Natural killer cell (primary cell): ENCODE results near the gene PAQR3. TPM values are rescaled to one million over a fixed set of nuclear protein-coding genes. Genes with fewer than 3 reads are reported as not detected.

Experiments
- ATAC-seq, 3 donors: fragments of 150-1000 bp in 2 of 3; fragments of 200-7000 bp in 1 of 3; cut with Tn5 transposase; 1 replicate in 1 of 3; 2 replicates in 2 of 3; pipeline ENCODE4 v1.10.0; 2021; ENCODE audit warnings: mild to moderate bottlenecking in 2 of 3, moderate library complexity in 2 of 3
- DNase-seq, 2 donors: peaks; one replicate each; pipeline versions ENCODE4 v3.0.0 to v3.0.0-alpha.2; 2013 to 2021; ENCODE audit warnings: mixed read lengths in 1 of 2
- H3K27ac ChIP-seq: one replicate; pipeline ENCODE4 v1.5.1; 2013; ENCODE audit warnings: mild to moderate bottlenecking, low read length
- H3K27me3 ChIP-seq: one replicate; pipeline ENCODE4 v1.6.1; 2013; ENCODE audit warnings: low read length; ENCODE audit not compliant: control insufficient read depth, insufficient read depth
- H3K36me3 ChIP-seq: one replicate; pipeline ENCODE4 v1.6.1; 2013; ENCODE audit warnings: low read length; ENCODE audit not compliant: control insufficient read depth, insufficient read depth
- H3K4me1 ChIP-seq: one replicate; pipeline ENCODE4 v1.6.1; 2013; ENCODE audit warnings: low read length; ENCODE audit not compliant: control insufficient read depth, insufficient read depth
- H3K4me3 ChIP-seq: one replicate; pipeline ENCODE4 v1.5.1; 2013; ENCODE audit warnings: low read length
- H3K9me3 ChIP-seq: one replicate; pipeline ENCODE4 v1.6.1; 2013; ENCODE audit warnings: low read length; ENCODE audit not compliant: control insufficient read depth, insufficient read depth
- H3K27ac Mint-ChIP-seq, 2 donors: one replicate each; pipeline ENCODE4 v1.8.0; 2022; ENCODE audit warnings: mild to moderate bottlenecking in 2 of 2, mixed read lengths in 2 of 2, moderate library complexity in 1 of 2
- H3K27me3 Mint-ChIP-seq, 2 donors: one replicate each; pipeline ENCODE4 v1.8.0; 2022; ENCODE audit warnings: low read depth in 2 of 2, mixed read lengths in 2 of 2
- H3K36me3 Mint-ChIP-seq: one replicate; pipeline ENCODE4 v1.8.0; 2022; ENCODE audit warnings: mixed read lengths
- H3K4me1 Mint-ChIP-seq, 2 donors: one replicate each; pipeline ENCODE4 v1.8.0; 2022; ENCODE audit warnings: mixed read lengths in 2 of 2
- H3K4me3 Mint-ChIP-seq: one replicate; pipeline ENCODE4 v1.8.0; 2022; ENCODE audit warnings: mild to moderate bottlenecking, moderate library complexity, mixed read lengths
- H3K9me3 Mint-ChIP-seq, 2 donors: one replicate each; pipeline ENCODE4 v1.8.0; 2022; ENCODE audit warnings: mixed read lengths in 2 of 2
- CTCF ChIP-seq: fragments of 200-600 bp; IDR thresholded peaks from one replicate; pipeline ENCODE4 v1.8.0; 2022; ENCODE audit warnings: antibody characterized with exemption
- WGBS: methylation state at CpG from one replicate; pipeline ENCODE4 v1.1.7; 2013; ENCODE audit warnings: missing lambda C conversion rate; ENCODE audit not compliant: insufficient coverage; 5-methylcytosine and 5-hydroxymethylcytosine counted together
- intact Hi-C: fragments of 100-400 bp; cut with micrococcal nuclease; formaldehyde crosslinking; loops from one replicate; pipeline ENCODE4 v1.14.2; 2022
- total RNA-seq, 4 donors: library from RNA; stranded (reverse); fragments of 120-200 nt in 1 of 4; gene quantifications; one replicate each; pipeline versions ENCODE4 v1.2.3 to v1.2.4, GENCODE V29; 2013 to 2022

The PAQR3 gene
- total RNA-seq, 3 donors from 2014 or later (not counting 1 experiment from before 2014, with no cell fraction given): 23.7 to 31.7 (median 24.2) TPM

- WGBS: 100% methylated on average over 1 of the region's 2 CpGs
- no peaks in the 10 kb centered on the region for H3K36me3 Mint-ChIP-seq
- H3K9me3 Mint-ChIP-seq: no peaks in the 10 kb centered on the region
- Histone ChIP-seq H3K9me3 (no peaks in the 10 kb centered on the region), H3K36me3 (no peaks in the 10 kb centered on the region), H3K27me3 (no peaks in the 10 kb centered on the region), H3K27ac (no peak overlapping the region), H3K4me3 (no peak overlapping the region), H3K4me1 (no peaks in the 10 kb centered on the region)
- no peak for TF ChIP-seq CTCF
- DNase-seq (no peak), ATAC-seq (no peak)
- no peak overlapping the region for H3K27ac Mint-ChIP-seq
- H3K27me3 Mint-ChIP-seq: no peaks in the 10 kb centered on the region
- intact Hi-C loops: loop anchor here (10.0 kb wide), 1 partner anchor 221 kb away; no protein-coding TSS in a partner anchor
- peaks cover 5 to 6% of the 10 kb centered on the region in 2 donors for H3K4me1 Mint-ChIP-seq
- H3K4me3 Mint-ChIP-seq: no peak overlapping the region
These were observed 73.8 kb downstream of the PAQR3 start for GRCh38 chr4:78865451-78865850.

DNA sequence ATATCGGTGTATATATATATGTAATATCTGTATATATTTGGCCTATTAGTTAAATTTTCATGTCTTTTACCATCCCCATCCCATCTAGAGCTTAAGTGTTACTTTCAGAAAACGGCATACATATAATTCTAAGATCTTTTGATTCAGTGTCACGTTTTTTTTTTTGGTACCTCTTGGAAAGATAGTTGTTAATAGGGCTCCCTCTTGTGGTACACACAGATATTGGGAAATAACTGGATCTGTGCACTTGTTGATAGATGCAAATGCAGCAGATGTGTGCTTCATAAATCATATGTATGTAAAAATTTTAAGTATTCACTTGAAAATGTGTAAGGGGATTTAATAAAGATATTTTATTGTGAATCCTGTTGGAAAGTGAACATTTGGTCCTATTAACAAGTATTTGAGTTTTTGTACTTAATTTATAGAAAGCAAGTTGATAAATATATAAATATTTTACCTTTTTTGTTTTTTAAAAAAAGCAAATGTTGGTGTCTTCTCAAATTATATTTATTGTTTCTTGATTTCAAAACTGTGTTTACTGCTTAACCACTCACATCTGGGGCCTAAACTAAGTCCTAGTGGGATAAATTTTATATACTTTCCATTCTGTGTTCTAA lies 74.7 kb downstream of the PAQR3 start:
- Histone ChIP-seq H3K27ac (no peak overlapping the region), H3K9me3 (no peaks in the 10 kb centered on the region), H3K4me3 (no peak overlapping the region), H3K27me3 (no peaks in the 10 kb centered on the region), H3K4me1 (no peaks in the 10 kb centered on the region), H3K36me3 (no peaks in the 10 kb centered on the region)
- 0% methylated on average over 1 of the region's 3 CpGs for WGBS
- TF ChIP-seq CTCF: peak; percentile 80
- Mint-ChIP-seq H3K4me3 (no peak overlapping the region), H3K27ac (no peak overlapping the region), H3K9me3 (no peaks in the 10 kb centered on the region), H3K4me1 (peaks cover 5 to 6% of the 10 kb centered on the region in 2 donors), H3K27me3 (no peaks in the 10 kb centered on the region), H3K36me3 (no peaks in the 10 kb centered on the region)
- intact Hi-C loops: loop anchor here (10.0 kb wide), 1 partner anchor 220 kb away; no protein-coding TSS in a partner anchor
- peak; percentile 66 to 78 (median 71) for ATAC-seq
- DNase-seq: peak in 1 of 2 donors; percentile 80

DNA sequence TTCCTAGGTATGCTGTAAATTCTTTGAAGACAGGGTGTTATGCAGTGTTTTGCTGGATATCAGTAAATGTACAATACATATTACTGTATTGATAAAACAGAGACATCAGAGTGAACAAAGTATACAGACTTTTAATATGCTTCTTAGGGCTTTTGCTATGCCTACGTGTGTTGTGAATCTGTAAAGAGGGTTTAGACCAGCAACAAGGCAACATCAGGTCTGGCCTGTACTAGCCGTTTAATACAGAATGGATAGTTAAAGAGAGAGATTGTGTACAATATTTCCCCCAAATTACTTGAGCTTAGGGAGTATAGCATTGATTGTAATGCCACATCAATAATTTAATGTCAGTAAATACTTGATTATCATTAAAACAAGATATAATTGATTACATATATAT lies 75.2 kb downstream of the PAQR3 start:
- no peak for ATAC-seq
- no peaks in the 10 kb centered on the region for H3K9me3 Mint-ChIP-seq
- Histone ChIP-seq H3K27ac (no peak overlapping the region), H3K4me1 (no peaks in the 10 kb centered on the region), H3K4me3 (no peak overlapping the region), H3K36me3 (no peaks in the 10 kb centered on the region), H3K27me3 (no peaks in the 10 kb centered on the region), H3K9me3 (no peaks in the 10 kb centered on the region)
- H3K36me3 Mint-ChIP-seq: no peaks in the 10 kb centered on the region
- no peaks in the 10 kb centered on the region for H3K27me3 Mint-ChIP-seq
- H3K4me1 Mint-ChIP-seq: peaks cover 5 to 6% of the 10 kb centered on the region in 2 donors
- WGBS: 90% methylated on average over 2 of the region's 2 CpGs
- no peak for TF ChIP-seq CTCF
- intact Hi-C loops: loop anchor here (10.0 kb wide), 1 partner anchor 219 kb away; no protein-coding TSS in a partner anchor
- DNase-seq: peak in 1 of 2 donors; percentile 4
- H3K27ac Mint-ChIP-seq: no peak overlapping the region
- H3K4me3 Mint-ChIP-seq: no peak overlapping the region
